Astrocyte of the cerebellum (primary cell): ENCODE results near the gene SMARCD2.

Experiments used
- DNase-seq: peaks from one replicate; pipeline ENCODE4 v3.0.0-alpha.2; 2011; ENCODE audit warnings: low read depth
- H3K4me3 ChIP-seq: 2 replicates; pipeline ENCODE4 v1.5.1; 2011; ENCODE audit warnings: mild to moderate bottlenecking, low read depth, low read length, moderate library complexity
- CTCF ChIP-seq: IDR thresholded peaks from 2 replicates; pipeline ENCODE4 v1.5.1; 2012; ENCODE audit warnings: low read length, low read depth, moderate library complexity, mild to moderate bottlenecking; ENCODE audit errors: missing control alignments
- in situ Hi-C: cut with HindIII; loops from 2 replicates; pipeline ENCODE4 v1.10.0; 2017; ENCODE audit warnings: low sequenced_read_pairs

The SMARCD2 gene

GRCh38 chr17:63827002-63827800 lies 15.3 kb downstream of the SMARCD2 start, which contains the start of the genes FTSJ3 and PSMC5:
Gene FTSJ3 (minus strand): TSS chr17:63827663. CDS start chr17:63826902, 761 bp downstream.
Gene PSMC5 (plus strand): TSS chr17:63827431. CDS start chr17:63827491, 60 bp downstream.
- peak within 1 kb of the TSS; percentile 98 for H3K4me3 ChIP-seq
- in situ Hi-C loops, result no loop called here
- peak; percentile 91 for DNase-seq
- peak; percentile 48 for TF ChIP-seq CTCF

- in situ Hi-C loops, result no loop called here
- no peak for DNase-seq
- H3K4me3 ChIP-seq, result peak overlapping the region; percentile 98
- TF ChIP-seq CTCF, result no peak
These were observed 15.9 kb downstream of the SMARCD2 start for GRCh38 chr17:63826468-63827001.

- in situ Hi-C loops, result no loop called here
- DNase-seq, result no peak
- H3K4me3 ChIP-seq, result no peak overlapping the region
- no peak for TF ChIP-seq CTCF
These were observed 18.1 kb downstream of the SMARCD2 start for GRCh38 chr17:63824362-63824761.

- no peak for DNase-seq
- TF ChIP-seq CTCF, result no peak
- in situ Hi-C loops, result no loop called here
- H3K4me3 ChIP-seq, result no peak overlapping the region
These were observed 18.7 kb downstream of the SMARCD2 start for GRCh38 chr17:63823659-63824331.

GRCh38 chr17:63822537-63822936 lies 19.9 kb downstream of the SMARCD2 start:
- in situ Hi-C loops, result no loop called here
- no peak for TF ChIP-seq CTCF
- no peak for DNase-seq
- no peak overlapping the region for H3K4me3 ChIP-seq

- no peak overlapping the region for H3K4me3 ChIP-seq
- in situ Hi-C loops, result no loop called here
- no peak for DNase-seq
- no peak for TF ChIP-seq CTCF
These were observed 20.7 kb downstream of the SMARCD2 start for GRCh38 chr17:63821804-63822203.
